ENCODE results near the gene BAIAP3. TPM values are rescaled to one million over a fixed set of nuclear protein-coding genes. Genes with fewer than 3 reads are reported as not detected.

Gene BAIAP3
- total RNA-seq, 4 donors from 2014 or later: 1.3 to 4.2 (median 2.3) TPM

DNA sequence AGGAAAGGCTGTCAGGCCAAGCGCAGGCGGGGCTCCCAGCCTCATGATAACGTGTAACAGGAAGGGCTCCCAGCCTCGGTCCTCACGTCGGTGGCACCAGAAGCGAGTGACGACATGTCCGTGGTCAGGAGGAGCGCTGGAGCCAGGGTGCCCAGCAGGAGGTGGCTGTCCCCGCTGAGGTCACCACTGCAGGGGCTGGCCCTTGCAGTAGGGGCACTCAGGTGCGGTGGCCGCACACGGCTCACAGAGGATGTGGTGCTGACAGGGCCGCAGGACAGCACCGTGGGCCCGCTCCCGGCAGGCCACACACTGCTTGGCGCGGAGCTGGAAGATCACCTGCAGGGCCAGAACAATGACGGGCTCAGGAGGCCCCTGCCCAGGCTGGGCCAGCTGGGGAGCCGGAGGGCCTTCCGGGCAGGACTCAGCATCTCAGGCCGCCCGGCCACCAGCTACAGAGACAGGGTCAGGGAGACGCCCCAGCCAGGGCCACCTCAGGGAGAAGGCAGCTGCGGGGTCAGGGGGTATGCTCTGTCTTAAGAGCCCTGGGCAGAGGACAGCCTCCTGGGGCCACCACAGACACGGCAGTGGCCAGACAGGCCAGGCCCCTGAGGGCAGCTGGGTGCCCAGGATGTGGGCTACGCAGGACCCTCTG is 32.7 kb downstream of the BAIAP3 start:
- intact Hi-C loops (cut with DNase I): no loop called here
- 94% methylated on average over 6 of the region's 29 CpGs for WGBS
- DNase-seq (ENCODE audit: extremely low spot score): no peak

GRCh38 chr16:1366712-1367299 is 33.4 kb downstream of the BAIAP3 start:
- no peaks in the 10 kb centered on the region for H3K9me3 ChIP-seq
- no peak for TF ChIP-seq POLR2A (IDR thresholded peaks at IDR 0.05; ENCODE audit: low read depth)
- no peak for TF ChIP-seq EP300 (IDR thresholded peaks at IDR 0.05)
- TF ChIP-seq CTCF (IDR thresholded peaks at IDR 0.05): no peak
- TF ChIP-seq POLR2AphosphoS5 (IDR thresholded peaks at IDR 0.05): no peak
- no peaks in the 10 kb centered on the region for H3K4me1 ChIP-seq
- no peaks in the 10 kb centered on the region for H3K27me3 ChIP-seq
- WGBS: 90% methylated on average over 13 of the region's 24 CpGs
- H3K4me3 ChIP-seq: no peak overlapping the region
- peaks cover 52 to 96% (median 85%) of the 10 kb centered on the region in 4 donors for H3K36me3 ChIP-seq
- intact Hi-C loops (cut with DNase I): no loop called here
- H3K27ac ChIP-seq (replicated peaks in 1 of 4): no peak overlapping the region
- no peak for DNase-seq (ENCODE audit: extremely low spot score)

More for the DNA sequence above, 32.7 kb downstream of the BAIAP3 start:
- Histone ChIP-seq H3K36me3 (peaks cover 53 to 96% (median 86%) of the 10 kb centered on the region in 4 donors), H3K27me3 (no peaks in the 10 kb centered on the region), H3K4me1 (no peaks in the 10 kb centered on the region), H3K4me3 (no peak overlapping the region), H3K9me3 (no peaks in the 10 kb centered on the region), H3K27ac (replicated peaks in 1 of 4) (no peak overlapping the region)
- no peak for TF ChIP-seq CTCF (IDR thresholded peaks at IDR 0.05)
- no peak for TF ChIP-seq POLR2AphosphoS5 (IDR thresholded peaks at IDR 0.05)
- no peak for TF ChIP-seq POLR2A (IDR thresholded peaks at IDR 0.05; ENCODE audit: low read depth)
- no peak for TF ChIP-seq EP300 (IDR thresholded peaks at IDR 0.05)

- DNase-seq (ENCODE audit: extremely low spot score): no peak
- Histone ChIP-seq H3K36me3 (peaks cover 43 to 95% (median 77%) of the 10 kb centered on the region in 4 donors), H3K27ac (replicated peaks in 1 of 4) (no peak overlapping the region), H3K4me3 (no peak overlapping the region), H3K27me3 (no peaks in the 10 kb centered on the region), H3K9me3 (no peaks in the 10 kb centered on the region), H3K4me1 (no peaks in the 10 kb centered on the region)
- WGBS: 75% methylated on average over 10 of the region's 27 CpGs
- intact Hi-C loops (cut with DNase I): no loop called here
- TF ChIP-seq EP300 (IDR thresholded peaks at IDR 0.05): no peak
- TF ChIP-seq POLR2A (IDR thresholded peaks at IDR 0.05; ENCODE audit: low read depth): no peak
- TF ChIP-seq POLR2AphosphoS5 (IDR thresholded peaks at IDR 0.05): no peak
- TF ChIP-seq CTCF (IDR thresholded peaks at IDR 0.05): no peak
Measured at GRCh38 chr16:1367486-1368174, 34.2 kb downstream of the BAIAP3 start.

DNA sequence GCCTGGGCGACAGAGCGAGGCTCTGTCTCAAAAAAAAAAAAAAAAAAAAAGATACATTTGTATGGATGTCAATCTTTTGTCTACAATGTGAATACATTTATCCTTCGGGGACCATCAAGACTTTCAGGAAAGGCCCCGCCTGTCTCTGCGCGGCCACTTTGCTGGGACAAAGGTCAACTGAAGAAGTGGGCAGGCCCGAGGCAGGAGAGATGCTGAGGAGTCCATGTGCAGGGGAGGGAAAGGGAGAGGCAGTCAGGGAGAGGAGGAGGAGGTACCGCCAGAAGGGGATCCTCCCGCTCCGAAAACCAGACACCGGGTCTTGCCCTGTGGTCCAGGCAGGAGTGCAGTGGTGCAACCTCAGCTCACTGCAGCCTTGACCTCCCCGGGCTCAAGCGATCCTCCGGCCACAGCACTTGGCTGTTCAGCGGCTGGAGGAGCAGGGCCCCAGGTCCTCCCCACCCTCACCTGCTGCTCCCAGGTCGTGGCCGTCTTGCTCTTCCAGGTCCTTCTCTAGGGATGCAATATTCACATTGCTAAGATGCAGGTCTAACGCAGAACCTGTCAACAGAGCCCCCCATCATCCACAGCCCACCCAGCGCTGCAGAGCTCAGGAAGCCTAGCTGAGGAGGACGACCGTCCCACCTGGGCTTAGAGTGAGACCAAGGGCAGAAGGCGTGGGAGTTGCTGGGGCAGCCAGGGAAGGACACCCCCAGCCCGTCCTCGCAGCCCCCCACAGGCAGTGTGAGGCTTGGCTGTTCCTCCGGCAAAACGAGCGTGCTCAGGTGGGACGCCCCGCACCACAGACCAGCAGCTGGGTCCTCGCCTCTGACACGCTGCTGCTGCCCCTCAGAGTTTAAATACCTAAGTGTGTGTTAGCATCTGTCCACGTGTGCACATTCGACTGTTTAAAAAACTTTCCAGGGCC is 37.9 kb downstream of the BAIAP3 start:
- intact Hi-C loops (cut with DNase I): no loop called here
- H3K4me3 ChIP-seq: no peak overlapping the region
- no peaks in the 10 kb centered on the region for H3K27me3 ChIP-seq
- TF ChIP-seq POLR2AphosphoS5 (IDR thresholded peaks at IDR 0.05) (no peak), POLR2A (IDR thresholded peaks at IDR 0.05; ENCODE audit: low read depth) (no peak), CTCF (IDR thresholded peaks at IDR 0.05) (no peak), EP300 (IDR thresholded peaks at IDR 0.05) (no peak)
- no peak for DNase-seq (ENCODE audit: extremely low spot score)
- H3K36me3 ChIP-seq: peaks cover 29 to 81% (median 62%) of the 10 kb centered on the region in 4 donors
- no peaks in the 10 kb centered on the region for H3K9me3 ChIP-seq
- WGBS: 91% methylated on average over 30 of the region's 33 CpGs
- H3K4me1 ChIP-seq: no peaks in the 10 kb centered on the region
- no peak overlapping the region for H3K27ac ChIP-seq (replicated peaks in 1 of 4)

All from esophagus muscularis mucosa (tissue), 4 donors.